ENCODE results near the gene RABGAP1L. TPM values are rescaled to one million over a fixed set of nuclear protein-coding genes. Genes with fewer than 3 reads are reported as not detected.

The RABGAP1L gene
- total RNA-seq, 2 donors from 2014 or later: 37.9 to 59.8 TPM

GRCh38 chr1:174678657-174679056, 519.3 kb downstream of the RABGAP1L start:
- no peak overlapping the region for H3K27ac ChIP-seq
- TF ChIP-seq CTCF (IDR thresholded peaks at IDR 0.05): no peak
- DNase-seq (ENCODE audit: low spot score): no peak
- H3K9me3 ChIP-seq: no peaks in the 10 kb centered on the region
- no peak overlapping the region for H3K4me3 ChIP-seq
- no peaks in the 10 kb centered on the region for H3K36me3 ChIP-seq
- ATAC-seq (ENCODE audit: insufficient number of reproducible peaks, low FRiP score, low read depth): no peak
- H3K4me1 ChIP-seq (ENCODE audit: control insufficient read depth in 1 of 2, low read depth in 2 of 2): peaks cover 0 to 4% of the 10 kb centered on the region in 2 donors
- H3K27me3 ChIP-seq (replicated peaks; ENCODE audit: insufficient read depth): no peaks in the 10 kb centered on the region

GRCh38 chr1:174680101-174680500, 520.8 kb downstream of the RABGAP1L start:
- Histone ChIP-seq H3K27me3 (replicated peaks; ENCODE audit: insufficient read depth) (no peaks in the 10 kb centered on the region), H3K36me3 (no peaks in the 10 kb centered on the region), H3K9me3 (no peaks in the 10 kb centered on the region), H3K4me1 (ENCODE audit: control insufficient read depth in 1 of 2, low read depth in 2 of 2) (peaks cover 0 to 4% of the 10 kb centered on the region in 2 donors), H3K27ac (no peak overlapping the region), H3K4me3 (no peak overlapping the region)
- ATAC-seq (ENCODE audit: insufficient number of reproducible peaks, low FRiP score, low read depth): no peak
- TF ChIP-seq CTCF (IDR thresholded peaks at IDR 0.05): no peak
- no peak for DNase-seq (ENCODE audit: low spot score)

- no peak for DNase-seq (ENCODE audit: low spot score)
- Histone ChIP-seq H3K27me3 (replicated peaks; ENCODE audit: insufficient read depth) (no peaks in the 10 kb centered on the region), H3K4me3 (no peak overlapping the region), H3K4me1 (ENCODE audit: control insufficient read depth in 1 of 2, low read depth in 2 of 2) (peaks cover 0 to 4% of the 10 kb centered on the region in 2 donors), H3K36me3 (no peaks in the 10 kb centered on the region), H3K9me3 (no peaks in the 10 kb centered on the region), H3K27ac (no peak overlapping the region)
- ATAC-seq (ENCODE audit: insufficient number of reproducible peaks, low FRiP score, low read depth): no peak
- TF ChIP-seq CTCF (IDR thresholded peaks at IDR 0.05): no peak
These were observed 523.2 kb downstream of the RABGAP1L start for GRCh38 chr1:174682419-174683008.

GRCh38 chr1:174686213-174686612, 526.9 kb downstream of the RABGAP1L start:
- ATAC-seq (ENCODE audit: insufficient number of reproducible peaks, low FRiP score, low read depth): no peak
- Histone ChIP-seq H3K27ac (no peak overlapping the region), H3K4me1 (ENCODE audit: control insufficient read depth in 1 of 2, low read depth in 2 of 2) (peaks cover 0 to 4% of the 10 kb centered on the region in 2 donors), H3K9me3 (no peaks in the 10 kb centered on the region), H3K27me3 (replicated peaks; ENCODE audit: insufficient read depth) (no peaks in the 10 kb centered on the region), H3K36me3 (no peaks in the 10 kb centered on the region), H3K4me3 (no peak overlapping the region)
- no peak for DNase-seq (ENCODE audit: low spot score)
- no peak for TF ChIP-seq CTCF (IDR thresholded peaks at IDR 0.05)

- H3K4me1 ChIP-seq (ENCODE audit: control insufficient read depth in 1 of 2, low read depth in 2 of 2): no peaks in the 10 kb centered on the region
- no peak overlapping the region for H3K27ac ChIP-seq
- no peak for TF ChIP-seq CTCF (IDR thresholded peaks at IDR 0.05)
- H3K4me3 ChIP-seq: no peak overlapping the region
- no peak for DNase-seq (ENCODE audit: low spot score)
- no peak for ATAC-seq (ENCODE audit: insufficient number of reproducible peaks, low FRiP score, low read depth)
- no peaks in the 10 kb centered on the region for H3K9me3 ChIP-seq
- H3K27me3 ChIP-seq (replicated peaks; ENCODE audit: insufficient read depth): no peaks in the 10 kb centered on the region
- H3K36me3 ChIP-seq: no peaks in the 10 kb centered on the region
These were observed 530.2 kb downstream of the RABGAP1L start for GRCh38 chr1:174689524-174689923.

Measured in thoracic aorta (tissue), 2 donors.